ENCODE data around the gene ASB4. TPM values are rescaled to one million over a fixed set of nuclear protein-coding genes. Genes with fewer than 3 reads are reported as not detected.

ASB4 gene
- total RNA-seq, 2 experiments from 2014 or later = not detected

- no peaks in the 10 kb centered on the region for H3K36me3 Mint-ChIP-seq
- no peak overlapping the region for H3K4me3 Mint-ChIP-seq
- no peaks in the 10 kb centered on the region for H3K9me3 Mint-ChIP-seq (ENCODE audit: low read depth)
- ATAC-seq = no peak
- H3K27ac Mint-ChIP-seq = no peak overlapping the region
- no peaks in the 10 kb centered on the region for H3K4me1 Mint-ChIP-seq
- H3K27me3 Mint-ChIP-seq = peaks cover 2% of the 10 kb centered on the region
- DNase-seq = no peak
- CTCF ChIA-PET = no interaction called here
Measured at GRCh38 chr7:95560674-95561073, 74.9 kb downstream of the ASB4 start.

- DNase-seq (no peak), ATAC-seq (no peak)
- H3K27me3 Mint-ChIP-seq = no peaks in the 10 kb centered on the region
- no peaks in the 10 kb centered on the region for H3K4me1 Mint-ChIP-seq
- no peaks in the 10 kb centered on the region for H3K36me3 Mint-ChIP-seq
- no peaks in the 10 kb centered on the region for H3K9me3 Mint-ChIP-seq (ENCODE audit: low read depth)
- no peak overlapping the region for H3K4me3 Mint-ChIP-seq
- CTCF ChIA-PET = no interaction called here
- no peak overlapping the region for H3K27ac Mint-ChIP-seq
Measured at GRCh38 chr7:95569720-95570119, 84.0 kb downstream of the ASB4 start.

- H3K4me1 Mint-ChIP-seq = no peaks in the 10 kb centered on the region
- H3K27ac Mint-ChIP-seq = no peak overlapping the region
- H3K36me3 Mint-ChIP-seq = no peaks in the 10 kb centered on the region
- DNase-seq = no peak
- H3K27me3 Mint-ChIP-seq = no peaks in the 10 kb centered on the region
- ATAC-seq = no peak
- CTCF ChIA-PET = no interaction called here
- no peaks in the 10 kb centered on the region for H3K9me3 Mint-ChIP-seq (ENCODE audit: low read depth)
- no peak overlapping the region for H3K4me3 Mint-ChIP-seq
Measured at GRCh38 chr7:95577137-95577536, 91.4 kb downstream of the ASB4 start.

GRCh38 chr7:95578299-95578855 is 92.6 kb downstream of the ASB4 start:
- DNase-seq (no peak), ATAC-seq (no peak)
- no peaks in the 10 kb centered on the region for H3K27me3 Mint-ChIP-seq
- H3K4me1 Mint-ChIP-seq = no peaks in the 10 kb centered on the region
- H3K27ac Mint-ChIP-seq = no peak overlapping the region
- CTCF ChIA-PET = no interaction called here
- no peaks in the 10 kb centered on the region for H3K36me3 Mint-ChIP-seq
- no peaks in the 10 kb centered on the region for H3K9me3 Mint-ChIP-seq (ENCODE audit: low read depth)
- no peak overlapping the region for H3K4me3 Mint-ChIP-seq

- H3K9me3 Mint-ChIP-seq (ENCODE audit: low read depth) = no peaks in the 10 kb centered on the region
- no peaks in the 10 kb centered on the region for H3K4me1 Mint-ChIP-seq
- CTCF ChIA-PET = no interaction called here
- no peak overlapping the region for H3K4me3 Mint-ChIP-seq
- no peaks in the 10 kb centered on the region for H3K36me3 Mint-ChIP-seq
- ATAC-seq = no peak
- H3K27me3 Mint-ChIP-seq = peaks cover 2% of the 10 kb centered on the region
- DNase-seq = no peak
- no peak overlapping the region for H3K27ac Mint-ChIP-seq
Measured at GRCh38 chr7:95579318-95579717, 93.6 kb downstream of the ASB4 start.

- CTCF ChIA-PET = no interaction called here
- DNase-seq = no peak
- Mint-ChIP-seq H3K36me3 (no peaks in the 10 kb centered on the region), H3K9me3 (ENCODE audit: low read depth) (no peaks in the 10 kb centered on the region), H3K27me3 (peaks cover 2% of the 10 kb centered on the region), H3K27ac (no peak overlapping the region), H3K4me3 (no peak overlapping the region), H3K4me1 (no peaks in the 10 kb centered on the region)
- no peak for ATAC-seq
Measured at GRCh38 chr7:95581467-95581866, 95.7 kb downstream of the ASB4 start.

GRCh38 chr7:95582578-95583293 is 97.0 kb downstream of the ASB4 start:
- DNase-seq = no peak
- peaks cover 2% of the 10 kb centered on the region for H3K27me3 Mint-ChIP-seq
- ATAC-seq = no peak
- no peak overlapping the region for H3K27ac Mint-ChIP-seq
- H3K4me3 Mint-ChIP-seq = no peak overlapping the region
- no peaks in the 10 kb centered on the region for H3K36me3 Mint-ChIP-seq
- CTCF ChIA-PET = no interaction called here
- no peaks in the 10 kb centered on the region for H3K4me1 Mint-ChIP-seq
- H3K9me3 Mint-ChIP-seq (ENCODE audit: low read depth) = no peaks in the 10 kb centered on the region

- Mint-ChIP-seq H3K27me3 (peaks cover 2% of the 10 kb centered on the region), H3K4me1 (no peaks in the 10 kb centered on the region), H3K9me3 (ENCODE audit: low read depth) (no peaks in the 10 kb centered on the region), H3K4me3 (no peak overlapping the region), H3K27ac (no peak overlapping the region), H3K36me3 (no peaks in the 10 kb centered on the region)
- DNase-seq = no peak
- no peak for ATAC-seq
- CTCF ChIA-PET = no interaction called here
Measured at GRCh38 chr7:95583834-95584621, 98.3 kb downstream of the ASB4 start.

GRCh38 chr7:95584769-95585425 is 99.2 kb downstream of the ASB4 start:
- Mint-ChIP-seq H3K27ac (no peak overlapping the region), H3K9me3 (ENCODE audit: low read depth) (no peaks in the 10 kb centered on the region), H3K27me3 (peaks cover 2% of the 10 kb centered on the region), H3K4me3 (no peak overlapping the region), H3K36me3 (no peaks in the 10 kb centered on the region), H3K4me1 (no peaks in the 10 kb centered on the region)
- DNase-seq (no peak), ATAC-seq (no peak)
- CTCF ChIA-PET = no interaction called here

GRCh38 chr7:95585426-95585789 is 99.7 kb downstream of the ASB4 start:
- H3K4me3 Mint-ChIP-seq = no peak overlapping the region
- no peaks in the 10 kb centered on the region for H3K4me1 Mint-ChIP-seq
- no peak for ATAC-seq
- H3K9me3 Mint-ChIP-seq (ENCODE audit: low read depth) = no peaks in the 10 kb centered on the region
- H3K27me3 Mint-ChIP-seq = peaks cover 2% of the 10 kb centered on the region
- H3K36me3 Mint-ChIP-seq = no peaks in the 10 kb centered on the region
- no peak for DNase-seq
- H3K27ac Mint-ChIP-seq = no peak overlapping the region
- CTCF ChIA-PET = no interaction called here

- no peaks in the 10 kb centered on the region for H3K36me3 Mint-ChIP-seq
- no peaks in the 10 kb centered on the region for H3K4me1 Mint-ChIP-seq
- DNase-seq (no peak), ATAC-seq (no peak)
- H3K4me3 Mint-ChIP-seq = no peak overlapping the region
- H3K27me3 Mint-ChIP-seq = peaks cover 2% of the 10 kb centered on the region
- H3K27ac Mint-ChIP-seq = no peak overlapping the region
- H3K9me3 Mint-ChIP-seq (ENCODE audit: low read depth) = no peaks in the 10 kb centered on the region
- CTCF ChIA-PET = no interaction called here
Measured at GRCh38 chr7:95586951-95587301, 101.2 kb downstream of the ASB4 start.

- no peaks in the 10 kb centered on the region for H3K4me1 Mint-ChIP-seq
- no peak overlapping the region for H3K4me3 Mint-ChIP-seq
- DNase-seq = no peak
- H3K36me3 Mint-ChIP-seq = no peaks in the 10 kb centered on the region
- no peak overlapping the region for H3K27ac Mint-ChIP-seq
- no peak for ATAC-seq
- H3K27me3 Mint-ChIP-seq = peaks cover 2% of the 10 kb centered on the region
- CTCF ChIA-PET = no interaction called here
- no peaks in the 10 kb centered on the region for H3K9me3 Mint-ChIP-seq (ENCODE audit: low read depth)
Measured at GRCh38 chr7:95589031-95589430, 103.3 kb downstream of the ASB4 start.

GRCh38 chr7:95589766-95590165 is 104.0 kb downstream of the ASB4 start:
- Mint-ChIP-seq H3K27me3 (no peaks in the 10 kb centered on the region), H3K36me3 (no peaks in the 10 kb centered on the region), H3K4me3 (no peak overlapping the region), H3K4me1 (no peaks in the 10 kb centered on the region), H3K27ac (no peak overlapping the region), H3K9me3 (ENCODE audit: low read depth) (no peaks in the 10 kb centered on the region)
- no peak for ATAC-seq
- no peak for DNase-seq
- CTCF ChIA-PET = no interaction called here
